WTC11 (cell line): ENCODE measurements around the gene HDGFL2. TPM values are rescaled to one million over a fixed set of nuclear protein-coding genes. Genes with fewer than 3 reads are reported as not detected.

Experiments used
- ATAC-seq: fragments of 200-7000 bp; cut with Tn5 transposase; 2 replicates; pipeline ENCODE4 v1.10.0; 2021; ENCODE audit warnings: mild to moderate bottlenecking, moderate library complexity
- CTCF ChIA-PET: fragments of 300-600 bp; sonication (Branson Sonifier 250); formaldehyde crosslinking; loops from one replicate; lab custom pipeline; 2021; ENCODE audit warnings: antibody characterized with exemption; lab: Charles Lee
- POLR2A ChIA-PET: fragments of 350-600 bp; sonication (Branson Sonifier 250); formaldehyde crosslinking; loops from one replicate; lab custom pipeline; 2021; ENCODE audit warnings: antibody characterized with exemption; lab: Charles Lee
- DNase-seq: peaks from one replicate; pipeline ENCODE4 v3.0.0; 2021; ENCODE audit warnings: low spot score
- H3K27ac Mint-ChIP-seq: 2 replicates; pipeline ENCODE4 v1.8.0; 2021; ENCODE audit warnings: mixed read lengths
- H3K27me3 Mint-ChIP-seq: 2 replicates; pipeline ENCODE4 v1.8.0; 2021; ENCODE audit warnings: low read depth, mild to moderate bottlenecking, moderate library complexity, mixed read lengths
- H3K36me3 Mint-ChIP-seq: 2 replicates; pipeline ENCODE4 v1.8.0; 2021; ENCODE audit warnings: mixed read lengths
- H3K4me1 Mint-ChIP-seq: 2 replicates; pipeline ENCODE4 v1.8.0; 2022; ENCODE audit warnings: mixed read lengths
- H3K4me3 Mint-ChIP-seq: 2 replicates; pipeline ENCODE4 v1.8.0; 2021; ENCODE audit warnings: mild to moderate bottlenecking, moderate library complexity, mixed read lengths
- H3K9me3 Mint-ChIP-seq: 2 replicates; pipeline ENCODE4 v1.8.0; 2021; ENCODE audit warnings: mixed read lengths
- AR ChIP-seq: fragments of 250-450 bp; sonication (Bioruptor Pico); IDR thresholded peaks from 2 replicates; pipeline ENCODE4 v1.9.0; 2021; ENCODE audit warnings: mild to moderate bottlenecking
- CDX4 ChIP-seq: fragments of 250-450 bp; sonication (Bioruptor Pico); IDR thresholded peaks from 2 replicates; pipeline ENCODE4 v1.9.0; 2021; ENCODE audit warnings: moderate library complexity, mild to moderate bottlenecking, inconsistent platforms, borderline replicate concordance
- NFE2L1 ChIP-seq: sonication (generic); formaldehyde crosslinking; IDR thresholded peaks from 2 replicates; pipeline ENCODE4 v1.8.1; 2023; ENCODE audit warnings: missing genetic modification reagents
- NFYB ChIP-seq: sonication (generic); formaldehyde crosslinking; conservative IDR thresholded peaks from 2 replicates; pipeline ENCODE4 v1.8.0; 2022; ENCODE audit warnings: low read depth, missing genetic modification reagents
- OVOL2 ChIP-seq: fragments of 250-450 bp; sonication (Bioruptor Pico); IDR thresholded peaks from 2 replicates; pipeline ENCODE4 v1.9.0; 2021; ENCODE audit warnings: mild to moderate bottlenecking, borderline replicate concordance
- ZNF138 ChIP-seq: sonication (generic); formaldehyde crosslinking; conservative IDR thresholded peaks from 2 replicates; pipeline ENCODE4 v1.8.1; 2022; ENCODE audit warnings: mild to moderate bottlenecking, moderate library complexity, missing genetic modification reagents
- ZNF219 ChIP-seq: sonication (generic); formaldehyde crosslinking; IDR thresholded peaks from 2 replicates; pipeline ENCODE4 v1.8.0; 2023; ENCODE audit warnings: missing genetic modification reagents, mild to moderate bottlenecking, borderline replicate concordance
- ZNF416 ChIP-seq: fragments of 250-450 bp; sonication (Bioruptor Pico); IDR thresholded peaks from 2 replicates; pipeline ENCODE4 v1.9.0; 2021; ENCODE audit warnings: mild to moderate bottlenecking, inconsistent platforms
- total RNA-seq: library from RNA; stranded (reverse); gene quantifications from 3 replicates; pipeline ENCODE4 v1.2.3, GENCODE V29; 2021
- TF ChIP-seq, protein P1 (sequence below): sonication (generic); formaldehyde crosslinking; IDR thresholded peaks from 2 replicates; pipeline ENCODE4 v1.8.0; 2023; ENCODE audit warnings: mild to moderate bottlenecking, missing genetic modification reagents
- TF ChIP-seq, protein P2 (sequence below): sonication (generic); formaldehyde crosslinking; IDR thresholded peaks from 2 replicates; pipeline ENCODE4 v1.8.1; 2023; ENCODE audit warnings: mild to moderate bottlenecking, missing genetic modification reagents

HDGFL2 gene
- total RNA-seq, 1 experiment from 2014 or later: 115 TPM

- POLR2A ChIA-PET: no interaction called here
- Mint-ChIP-seq H3K4me1 (no peaks in the 10 kb centered on the region), H3K27me3 (no peaks in the 10 kb centered on the region), H3K27ac (no peak overlapping the region), H3K9me3 (no peaks in the 10 kb centered on the region), H3K36me3 (peaks cover 21% of the 10 kb centered on the region), H3K4me3 (no peak overlapping the region)
- DNase-seq: no peak
- TF ChIP-seq, protein P1, sequence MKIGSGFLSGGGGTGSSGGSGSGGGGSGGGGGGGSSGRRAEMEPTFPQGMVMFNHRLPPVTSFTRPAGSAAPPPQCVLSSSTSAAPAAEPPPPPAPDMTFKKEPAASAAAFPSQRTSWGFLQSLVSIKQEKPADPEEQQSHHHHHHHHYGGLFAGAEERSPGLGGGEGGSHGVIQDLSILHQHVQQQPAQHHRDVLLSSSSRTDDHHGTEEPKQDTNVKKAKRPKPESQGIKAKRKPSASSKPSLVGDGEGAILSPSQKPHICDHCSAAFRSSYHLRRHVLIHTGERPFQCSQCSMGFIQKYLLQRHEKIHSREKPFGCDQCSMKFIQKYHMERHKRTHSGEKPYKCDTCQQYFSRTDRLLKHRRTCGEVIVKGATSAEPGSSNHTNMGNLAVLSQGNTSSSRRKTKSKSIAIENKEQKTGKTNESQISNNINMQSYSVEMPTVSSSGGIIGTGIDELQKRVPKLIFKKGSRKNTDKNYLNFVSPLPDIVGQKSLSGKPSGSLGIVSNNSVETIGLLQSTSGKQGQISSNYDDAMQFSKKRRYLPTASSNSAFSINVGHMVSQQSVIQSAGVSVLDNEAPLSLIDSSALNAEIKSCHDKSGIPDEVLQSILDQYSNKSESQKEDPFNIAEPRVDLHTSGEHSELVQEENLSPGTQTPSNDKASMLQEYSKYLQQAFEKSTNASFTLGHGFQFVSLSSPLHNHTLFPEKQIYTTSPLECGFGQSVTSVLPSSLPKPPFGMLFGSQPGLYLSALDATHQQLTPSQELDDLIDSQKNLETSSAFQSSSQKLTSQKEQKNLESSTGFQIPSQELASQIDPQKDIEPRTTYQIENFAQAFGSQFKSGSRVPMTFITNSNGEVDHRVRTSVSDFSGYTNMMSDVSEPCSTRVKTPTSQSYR: no peak
- peak; percentile 24; the same call in 1 of the 2 replicates for TF ChIP-seq NFE2L1 (CRISPR knock-in tag)
- no peak for ATAC-seq
- CTCF ChIA-PET: no interaction called here
Observed at GRCh38 chr19:4492337-4493103, 20.4 kb downstream of the HDGFL2 start.

- ATAC-seq (no peak), DNase-seq (no peak)
- peaks cover 20% of the 10 kb centered on the region for H3K36me3 Mint-ChIP-seq
- no peak overlapping the region for H3K4me3 Mint-ChIP-seq
- no peak for TF ChIP-seq NFYB
- 0 out of 2 replicates have a peak, but pooled peaks have one; percentile 8 for TF ChIP-seq NFE2L1 (CRISPR knock-in tag)
- no peaks in the 10 kb centered on the region for H3K4me1 Mint-ChIP-seq
- H3K27me3 Mint-ChIP-seq: no peaks in the 10 kb centered on the region
- H3K9me3 Mint-ChIP-seq: no peaks in the 10 kb centered on the region
- H3K27ac Mint-ChIP-seq: no peak overlapping the region
- ChIA-PET POLR2A (no interaction called here), CTCF (no interaction called here)
Observed at GRCh38 chr19:4493104-4493928, 21.2 kb downstream of the HDGFL2 start.

GRCh38 chr19:4493929-4494690, 22.0 kb downstream of the HDGFL2 start:
- TF ChIP-seq CDX4 (CRISPR knock-in tag) (no peak), OVOL2 (CRISPR knock-in tag) (no peak), ZNF416 (CRISPR knock-in tag) (no peak), ZNF138 (no peak), ZNF219 (CRISPR knock-in tag) (no peak), AR (CRISPR knock-in tag) (no peak)
- TF ChIP-seq, protein P2, sequence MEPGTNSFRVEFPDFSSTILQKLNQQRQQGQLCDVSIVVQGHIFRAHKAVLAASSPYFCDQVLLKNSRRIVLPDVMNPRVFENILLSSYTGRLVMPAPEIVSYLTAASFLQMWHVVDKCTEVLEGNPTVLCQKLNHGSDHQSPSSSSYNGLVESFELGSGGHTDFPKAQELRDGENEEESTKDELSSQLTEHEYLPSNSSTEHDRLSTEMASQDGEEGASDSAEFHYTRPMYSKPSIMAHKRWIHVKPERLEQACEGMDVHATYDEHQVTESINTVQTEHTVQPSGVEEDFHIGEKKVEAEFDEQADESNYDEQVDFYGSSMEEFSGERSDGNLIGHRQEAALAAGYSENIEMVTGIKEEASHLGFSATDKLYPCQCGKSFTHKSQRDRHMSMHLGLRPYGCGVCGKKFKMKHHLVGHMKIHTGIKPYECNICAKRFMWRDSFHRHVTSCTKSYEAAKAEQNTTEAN: no peak
- TF ChIP-seq, protein P1: no peak
- Mint-ChIP-seq H3K9me3 (no peaks in the 10 kb centered on the region), H3K27ac (no peak overlapping the region), H3K36me3 (peaks cover 16% of the 10 kb centered on the region), H3K4me3 (no peak overlapping the region), H3K4me1 (no peaks in the 10 kb centered on the region), H3K27me3 (no peaks in the 10 kb centered on the region)
- CTCF ChIA-PET: interaction anchor here (0.6 to 2.1 kb wide), 2 partner anchors 31 to 210 kb away, joined by 3 to 8 read pairs; no protein-coding TSS in a partner anchor
- POLR2A ChIA-PET: no interaction called here
- DNase-seq: no peak
- no peak for ATAC-seq
